ENCODE results near the gene ADAMTS14. TPM values are rescaled to one million over a fixed set of nuclear protein-coding genes. Genes with fewer than 3 reads are reported as not detected.

ADAMTS14 gene
- total and polyA plus RNA-seq, 12 donors: under 0.01 to 1.2 (median 0.34) TPM; not detected in 3

DNA sequence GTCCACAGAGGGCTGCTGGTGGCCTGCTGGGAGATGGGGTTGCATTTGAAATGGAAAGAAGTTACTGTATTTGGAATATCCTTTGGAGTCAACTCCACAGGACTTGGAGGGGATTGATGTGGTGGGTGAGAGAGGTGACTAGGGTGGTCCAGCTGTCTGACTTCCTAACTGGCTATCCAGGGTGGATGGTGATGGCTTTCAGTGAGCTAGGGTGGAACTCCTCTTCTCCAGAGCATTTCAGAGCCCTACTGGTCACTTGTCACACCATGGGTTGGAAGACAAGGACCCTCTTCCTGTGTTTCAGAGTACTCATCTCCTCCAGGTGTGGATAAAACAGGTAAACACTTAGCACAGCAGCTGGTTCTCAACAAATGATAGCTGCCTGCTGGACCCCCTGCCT lies 3.3 kb upstream of the ADAMTS14 start:
- Histone ChIP-seq H3K36me3 (replicated peaks in 1 of 2) (no peaks in the 10 kb centered on the region), H3K4me1 (replicated peaks in 1 of 2) (peaks cover 3 to 9% of the 10 kb centered on the region in 2 donors), H3K9me3 (replicated peaks in 1 of 3) (no peaks in the 10 kb centered on the region), H3K27ac (no peak overlapping the region), H3K27me3 (no peaks in the 10 kb centered on the region), H3K4me3 (no peak overlapping the region)
- no peak for TF ChIP-seq POLR2A (IDR thresholded peaks at IDR 0.05)
- TF ChIP-seq, protein P1, sequence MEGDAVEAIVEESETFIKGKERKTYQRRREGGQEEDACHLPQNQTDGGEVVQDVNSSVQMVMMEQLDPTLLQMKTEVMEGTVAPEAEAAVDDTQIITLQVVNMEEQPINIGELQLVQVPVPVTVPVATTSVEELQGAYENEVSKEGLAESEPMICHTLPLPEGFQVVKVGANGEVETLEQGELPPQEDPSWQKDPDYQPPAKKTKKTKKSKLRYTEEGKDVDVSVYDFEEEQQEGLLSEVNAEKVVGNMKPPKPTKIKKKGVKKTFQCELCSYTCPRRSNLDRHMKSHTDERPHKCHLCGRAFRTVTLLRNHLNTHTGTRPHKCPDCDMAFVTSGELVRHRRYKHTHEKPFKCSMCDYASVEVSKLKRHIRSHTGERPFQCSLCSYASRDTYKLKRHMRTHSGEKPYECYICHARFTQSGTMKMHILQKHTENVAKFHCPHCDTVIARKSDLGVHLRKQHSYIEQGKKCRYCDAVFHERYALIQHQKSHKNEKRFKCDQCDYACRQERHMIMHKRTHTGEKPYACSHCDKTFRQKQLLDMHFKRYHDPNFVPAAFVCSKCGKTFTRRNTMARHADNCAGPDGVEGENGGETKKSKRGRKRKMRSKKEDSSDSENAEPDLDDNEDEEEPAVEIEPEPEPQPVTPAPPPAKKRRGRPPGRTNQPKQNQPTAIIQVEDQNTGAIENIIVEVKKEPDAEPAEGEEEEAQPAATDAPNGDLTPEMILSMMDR (IDR thresholded peaks at IDR 0.05): no peak
- intact Hi-C loops (cut with DNase I): no loop called here
- no peak for DNase-seq

DNA sequence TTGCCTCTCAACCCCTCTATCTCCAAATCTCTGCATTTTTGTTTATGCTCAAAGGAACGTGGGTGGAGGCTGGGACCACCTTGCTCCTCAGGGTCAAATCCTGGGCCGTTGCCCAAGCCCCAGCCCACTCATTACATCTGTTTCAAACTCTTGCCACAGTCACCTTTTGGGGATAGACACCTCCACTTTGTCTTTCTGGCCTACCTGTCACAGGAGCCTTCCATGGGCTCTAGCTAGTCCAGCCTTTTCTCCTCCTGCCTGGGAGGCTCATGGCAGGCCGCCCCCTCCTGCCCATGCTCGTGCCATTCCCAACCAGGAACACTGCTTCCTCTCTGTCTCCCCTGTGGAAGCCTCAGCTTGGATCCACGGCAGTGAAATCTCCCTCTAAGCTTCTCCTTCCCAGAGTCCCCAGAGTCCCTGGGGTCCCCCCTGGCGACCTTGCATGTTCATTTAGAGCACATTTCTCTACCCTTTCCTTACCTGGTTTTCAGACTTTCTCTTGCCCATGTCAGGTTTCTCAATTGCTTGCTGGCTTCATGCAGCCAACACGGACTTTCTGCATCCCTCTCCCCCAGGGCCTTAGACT lies 2.5 kb upstream of the ADAMTS14 start:
- TF ChIP-seq POLR2A (IDR thresholded peaks at IDR 0.05): no peak
- TF ChIP-seq, protein P1 (IDR thresholded peaks at IDR 0.05): no peak
- Histone ChIP-seq H3K4me1 (replicated peaks in 1 of 2) (peaks cover 3 to 9% of the 10 kb centered on the region in 2 donors), H3K27ac (no peak overlapping the region), H3K4me3 (no peak overlapping the region), H3K36me3 (replicated peaks in 1 of 2) (no peaks in the 10 kb centered on the region), H3K27me3 (no peaks in the 10 kb centered on the region), H3K9me3 (replicated peaks in 1 of 3) (no peaks in the 10 kb centered on the region)
- 87 to 94% (median 91%) methylated on average over 7 of the region's 7 CpGs for WGBS, 4 donors
- intact Hi-C loops (cut with DNase I): no loop called here
- DNase-seq: no peak

DNA sequence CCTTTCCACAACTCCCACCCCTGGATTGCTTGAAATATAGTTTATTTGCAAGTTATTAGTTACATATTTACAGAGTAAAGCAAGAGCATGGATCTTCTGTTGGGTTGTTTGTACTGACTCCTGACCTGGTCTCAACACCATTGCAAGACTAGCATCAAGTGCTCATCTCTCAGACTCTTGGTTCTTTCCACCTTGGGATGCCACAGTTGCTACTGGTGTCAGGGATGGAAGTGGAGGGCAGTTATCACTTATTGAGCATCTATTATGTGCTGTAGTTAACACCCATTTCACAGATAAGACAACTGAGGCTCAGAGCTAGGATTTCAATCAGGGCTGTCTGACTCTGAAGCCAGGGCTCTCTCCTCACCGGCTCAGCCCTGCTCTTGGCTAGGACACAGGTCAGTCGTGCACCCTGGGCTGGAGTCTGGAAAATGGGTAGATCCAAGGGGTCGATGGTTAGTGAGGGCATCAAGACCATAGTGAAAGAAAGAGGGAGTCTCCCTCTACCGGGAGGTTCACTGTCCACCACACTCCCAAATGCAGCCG lies 614 bp upstream of the ADAMTS14 start:
- Histone ChIP-seq H3K9me3 (replicated peaks in 1 of 3) (no peaks in the 10 kb centered on the region), H3K27me3 (no peaks in the 10 kb centered on the region), H3K27ac (no peak overlapping the region), H3K36me3 (replicated peaks in 1 of 2) (no peaks in the 10 kb centered on the region), H3K4me1 (replicated peaks in 1 of 2) (peaks cover 3 to 9% of the 10 kb centered on the region in 2 donors), H3K4me3 (peak overlapping the region in 1 of 4 donors; percentile 45)
- DNase-seq: no peak
- intact Hi-C loops (cut with DNase I): no loop called here
- WGBS, 4 donors: 17 to 83% (median 24%) methylated on average over 1 to 5 of the region's 5 CpGs
- TF ChIP-seq, protein P1 (IDR thresholded peaks at IDR 0.05): no peak
- no peak for TF ChIP-seq POLR2A (IDR thresholded peaks at IDR 0.05)

DNA sequence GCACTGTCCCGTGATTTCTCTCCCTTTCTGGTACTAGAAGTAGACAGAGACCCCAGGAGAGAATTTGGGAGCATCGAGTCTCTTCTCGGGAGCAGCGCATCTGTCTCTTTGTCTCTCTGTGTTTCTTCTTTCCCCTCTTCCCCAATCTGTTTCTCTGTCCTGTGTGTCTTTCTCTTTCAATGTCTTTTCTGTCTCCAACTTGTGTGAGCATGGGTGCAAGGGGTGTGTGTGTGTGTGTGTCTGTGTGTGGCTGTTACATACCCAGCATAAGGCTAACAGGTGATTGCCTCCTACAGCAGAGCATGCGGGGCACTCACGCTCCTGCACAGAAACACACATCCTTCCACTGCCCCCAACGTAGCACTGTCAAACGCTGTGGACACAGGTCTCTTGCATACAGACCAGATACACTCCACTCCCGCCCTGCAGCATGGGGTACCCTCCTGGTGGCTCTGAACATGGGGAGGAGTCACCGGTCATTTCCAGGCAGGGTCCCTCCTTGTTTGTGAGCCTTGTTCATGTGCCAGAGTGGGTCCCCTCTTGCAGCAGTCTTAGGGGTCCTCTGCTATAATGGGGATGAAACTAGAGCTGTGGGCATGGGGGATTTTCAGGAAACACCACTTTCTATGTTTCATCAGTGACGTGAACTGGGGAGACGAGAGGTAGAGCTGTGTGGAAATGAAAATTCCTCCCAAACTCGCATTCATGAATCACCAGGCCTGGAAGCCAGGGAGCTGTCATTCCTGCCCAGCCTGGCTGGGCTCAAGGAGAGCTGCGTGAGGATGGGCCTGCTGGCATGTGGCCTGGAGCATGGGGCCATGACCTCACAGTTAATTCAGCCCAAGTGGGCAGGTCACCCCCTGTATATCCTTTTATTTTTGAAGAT lies 980 bp downstream of the ADAMTS14 start:
- H3K27me3 ChIP-seq: no peaks in the 10 kb centered on the region
- H3K36me3 ChIP-seq (replicated peaks in 1 of 2): no peaks in the 10 kb centered on the region
- H3K9me3 ChIP-seq (replicated peaks in 1 of 3): no peaks in the 10 kb centered on the region
- peaks cover 3 to 9% of the 10 kb centered on the region in 2 donors for H3K4me1 ChIP-seq (replicated peaks in 1 of 2)
- no peak overlapping the region for H3K27ac ChIP-seq
- TF ChIP-seq POLR2A (IDR thresholded peaks at IDR 0.05): no peak
- TF ChIP-seq, protein P1 (IDR thresholded peaks at IDR 0.05): no peak
- peak overlapping the region in 1 of 4 donors; percentile 45 for H3K4me3 ChIP-seq
- intact Hi-C loops (cut with DNase I): no loop called here
- DNase-seq: peak; percentile 67 to 85 (median 75)
- 37 to 45% (median 41%) methylated on average over 14 of the region's 14 CpGs for WGBS, 4 donors

Data from adrenal gland (tissue), 12 donors.